A673 (cell line): Measurements from ENCODE around the gene UBE2J1. TPM values are rescaled to one million over a fixed set of nuclear protein-coding genes. Genes with fewer than 3 reads are reported as not detected.

ENCODE experiments used
- Bru-seq: library from RNA; stranded (reverse); fragments of 400-500 nt; gene quantifications from one replicate; lab custom pipeline; 2021; lab: Mats Ljungman, UMichigan
- BruChase-seq, 2 experiments: library from RNA; stranded (reverse); fragments of 400-500 nt; gene quantifications; one replicate each; lab custom pipeline; 2021; lab: Mats Ljungman, UMichigan
- BruUV-seq: library from RNA; stranded (reverse); fragments of 400-500 nt; replicated peaks from 2 replicates; lab custom pipeline; 2021; lab: Mats Ljungman, UMichigan
- CTCF ChIA-PET: fragments of 300-600 bp; sonication (Branson Sonifier 250); formaldehyde crosslinking; loops from one replicate; lab custom pipeline; 2022; ENCODE audit warnings: antibody characterized with exemption; lab: Charles Lee
- POLR2A ChIA-PET: fragments of 300-600 bp; sonication (Branson Sonifier 250); formaldehyde crosslinking; loops from one replicate; lab custom pipeline; 2022; ENCODE audit warnings: antibody characterized with exemption; ENCODE audit not compliant: low non-redundant PET; lab: Charles Lee
- DNase-seq: peaks from one replicate; pipeline ENCODE4 v3.0.0-alpha.2; 2015; ENCODE audit warnings: low spot score
- H3K27ac ChIP-seq: fragments of 200-600 bp; sonication (generic); 2 replicates; pipeline ENCODE4 v1.5.1; 2016; ENCODE audit warnings: mixed run types, low read depth, mild to moderate bottlenecking, mixed read lengths, antibody characterized with exemption, low read length; ENCODE audit not compliant: poor library complexity, severe bottlenecking
- H3K27me3 ChIP-seq: fragments of 200-600 bp; sonication (generic); replicated peaks from 2 replicates; pipeline ENCODE4 v1.6.1; 2017; ENCODE audit warnings: mixed run types, low read depth, mild to moderate bottlenecking, mixed read lengths, antibody characterized with exemption, low read length; ENCODE audit not compliant: insufficient read depth, poor library complexity
- H3K36me3 ChIP-seq: fragments of 200-600 bp; sonication (generic); 2 replicates; pipeline ENCODE4 v1.6.1; 2016; ENCODE audit warnings: mixed run types, mild to moderate bottlenecking, mixed read lengths, antibody characterized with exemption, low read length; ENCODE audit not compliant: insufficient read depth, poor library complexity, severe bottlenecking
- H3K4me1 ChIP-seq: fragments of 200-600 bp; sonication (generic); 2 replicates; pipeline ENCODE4 v1.6.1; 2017; ENCODE audit warnings: mixed run types, mild to moderate bottlenecking, mixed read lengths, antibody characterized with exemption, low read length; ENCODE audit not compliant: insufficient read depth, poor library complexity, severe bottlenecking
- H3K4me3 ChIP-seq: fragments of 200-600 bp; sonication (generic); 2 replicates; pipeline ENCODE4 v1.5.1; 2016; ENCODE audit warnings: low read depth, mixed run types, mild to moderate bottlenecking, mixed read lengths, low read length; ENCODE audit not compliant: poor library complexity, severe bottlenecking
- H3K9me3 ChIP-seq: fragments of 200-600 bp; sonication (generic); 2 replicates; pipeline ENCODE4 v1.6.1; 2016; ENCODE audit warnings: mixed run types, low read depth, mild to moderate bottlenecking, mixed read lengths, antibody characterized with exemption, low read length; ENCODE audit not compliant: poor library complexity, severe bottlenecking
- EZH2 ChIP-seq: fragments of 200-600 bp; sonication (generic); IDR thresholded peaks from 2 replicates; pipeline ENCODE4 v1.6.1; 2017; ENCODE audit warnings: borderline replicate concordance, low read depth, mild to moderate bottlenecking, mixed read lengths, antibody characterized with exemption, low read length; ENCODE audit not compliant: poor library complexity, severe bottlenecking
- intact Hi-C: fragments of 100-400 bp; cut with micrococcal nuclease; formaldehyde crosslinking; loops from one replicate; pipeline ENCODE4 v1.10.0; 2022; ENCODE audit not compliant: unreplicated experiment
- long read RNA-seq: library from polyadenylated mRNA; stranded (forward); transcript quantifications from one replicate; pipeline ENCODE4 v2.0.0, GENCODE V29; 2022
- total RNA-seq: library from RNA; stranded (reverse); gene quantifications from 2 replicates; pipeline ENCODE4 v1.2.3, GENCODE V29; 2021
- TF ChIP-seq, protein P1 (sequence below): fragments of 300-800, 200-600 bp; sonication (generic); conservative IDR thresholded peaks from 2 replicates; pipeline ENCODE4 v1.5.1; 2017; ENCODE audit warnings: low read depth, mild to moderate bottlenecking, antibody characterized with exemption, low read length, moderate library complexity, mixed read lengths

Gene UBE2J1, protein sequence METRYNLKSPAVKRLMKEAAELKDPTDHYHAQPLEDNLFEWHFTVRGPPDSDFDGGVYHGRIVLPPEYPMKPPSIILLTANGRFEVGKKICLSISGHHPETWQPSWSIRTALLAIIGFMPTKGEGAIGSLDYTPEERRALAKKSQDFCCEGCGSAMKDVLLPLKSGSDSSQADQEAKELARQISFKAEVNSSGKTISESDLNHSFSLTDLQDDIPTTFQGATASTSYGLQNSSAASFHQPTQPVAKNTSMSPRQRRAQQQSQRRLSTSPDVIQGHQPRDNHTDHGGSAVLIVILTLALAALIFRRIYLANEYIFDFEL
- 36.1 and 38.6 TPM in 2 replicates for total RNA-seq
- percentile 83 among the genes with signal in this experiment for Bru-seq, nascent RNA
- percentile 89 among the genes with signal in this experiment for BruChase-seq, experiment 1, labeled RNA remaining after a 2-hour chase
- BruChase-seq, experiment 2, labeled RNA remaining after a 6-hour chase: percentile 94 among the genes with signal in this experiment
- long read RNA-seq, full-length matches to known transcripts: 104 of 132 reads
- long read RNA-seq, partial matches to known transcripts: 12 of 132 reads
- long read RNA-seq, other reads (novel, unspliced or antisense): 16 of 132 reads

DNA sequence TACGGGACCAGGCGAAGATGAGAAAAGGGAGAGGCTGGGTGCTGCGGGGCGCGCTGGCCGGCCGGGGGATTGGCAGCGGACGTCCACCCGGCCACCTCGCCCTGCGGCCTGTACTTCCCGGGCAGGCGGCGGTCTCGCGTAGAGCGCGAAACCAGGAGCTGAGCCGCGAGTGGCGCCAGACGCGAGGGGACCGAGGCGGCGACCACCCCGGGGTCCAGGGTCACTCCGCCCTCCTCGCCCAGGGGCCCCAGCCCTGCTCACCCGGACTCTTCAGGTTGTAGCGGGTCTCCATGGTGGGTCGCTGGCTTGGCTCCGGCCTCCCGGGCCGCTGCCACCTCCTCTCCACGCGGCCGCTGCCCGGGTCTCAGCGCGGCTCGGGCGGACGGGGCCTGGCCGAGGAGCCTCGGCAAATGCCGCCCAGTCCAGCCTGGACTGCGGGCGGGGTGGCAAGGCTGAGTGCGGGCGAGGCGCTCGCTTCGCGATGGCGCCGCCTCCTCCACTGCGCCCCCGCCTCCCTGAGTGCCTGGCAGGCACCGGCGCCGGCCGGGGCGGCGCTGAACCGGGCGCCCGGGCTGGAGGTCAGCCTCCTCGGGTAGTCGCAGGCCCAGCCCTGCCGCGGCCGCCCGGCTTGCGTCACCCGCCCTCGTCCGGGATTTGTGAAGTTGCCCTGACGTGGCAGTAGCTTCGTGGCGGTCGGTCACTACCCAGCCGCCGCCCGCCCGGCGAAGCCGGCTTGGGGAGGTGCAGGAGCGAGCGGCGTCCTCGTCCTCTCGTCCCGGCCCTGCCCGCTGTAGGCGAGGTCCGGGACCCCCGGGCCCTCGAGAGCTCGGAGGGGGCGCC is at the start of gene UBE2J1:
Gene UBE2J1, minus strand, starts transcription at position 445 of the 840 bp plus-strand sequence. Its CDS starts 153 bp downstream, at position 292.
- POLR2A ChIA-PET: no interaction called here
- intact Hi-C loops: loop anchor here (5.0 kb wide), 1 partner anchor 55 kb away; no protein-coding TSS in a partner anchor
- TF ChIP-seq, protein P1, sequence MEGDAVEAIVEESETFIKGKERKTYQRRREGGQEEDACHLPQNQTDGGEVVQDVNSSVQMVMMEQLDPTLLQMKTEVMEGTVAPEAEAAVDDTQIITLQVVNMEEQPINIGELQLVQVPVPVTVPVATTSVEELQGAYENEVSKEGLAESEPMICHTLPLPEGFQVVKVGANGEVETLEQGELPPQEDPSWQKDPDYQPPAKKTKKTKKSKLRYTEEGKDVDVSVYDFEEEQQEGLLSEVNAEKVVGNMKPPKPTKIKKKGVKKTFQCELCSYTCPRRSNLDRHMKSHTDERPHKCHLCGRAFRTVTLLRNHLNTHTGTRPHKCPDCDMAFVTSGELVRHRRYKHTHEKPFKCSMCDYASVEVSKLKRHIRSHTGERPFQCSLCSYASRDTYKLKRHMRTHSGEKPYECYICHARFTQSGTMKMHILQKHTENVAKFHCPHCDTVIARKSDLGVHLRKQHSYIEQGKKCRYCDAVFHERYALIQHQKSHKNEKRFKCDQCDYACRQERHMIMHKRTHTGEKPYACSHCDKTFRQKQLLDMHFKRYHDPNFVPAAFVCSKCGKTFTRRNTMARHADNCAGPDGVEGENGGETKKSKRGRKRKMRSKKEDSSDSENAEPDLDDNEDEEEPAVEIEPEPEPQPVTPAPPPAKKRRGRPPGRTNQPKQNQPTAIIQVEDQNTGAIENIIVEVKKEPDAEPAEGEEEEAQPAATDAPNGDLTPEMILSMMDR: no peak
- no peak for TF ChIP-seq EZH2

DNA sequence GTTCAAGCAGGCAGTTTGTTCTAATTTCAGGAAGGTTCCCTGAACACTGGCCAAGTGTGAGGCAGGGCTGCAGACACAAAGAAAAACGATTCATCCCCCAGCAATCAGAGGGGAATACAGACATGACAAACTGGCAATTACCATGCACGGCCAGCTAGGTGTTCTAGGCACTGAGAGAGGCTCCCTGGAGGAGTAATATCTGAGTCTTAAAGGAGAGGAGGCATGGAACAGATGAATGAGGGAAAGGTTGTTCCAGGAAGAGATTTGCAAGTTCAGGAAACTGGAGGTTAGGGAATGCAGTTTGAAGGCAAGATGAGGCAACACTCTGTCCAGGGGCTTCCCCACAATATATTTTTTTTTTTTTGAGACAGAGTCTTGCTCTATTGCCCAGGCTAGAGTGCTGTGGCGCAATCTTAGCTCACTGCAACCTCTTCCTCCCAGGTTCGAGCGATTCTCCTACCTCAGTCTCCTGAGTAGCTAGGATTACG is 48.4 kb upstream of the UBE2J1 start:
- no peak for DNase-seq
- no peaks in the 10 kb centered on the region for H3K27me3 ChIP-seq
- no peak for TF ChIP-seq EZH2
- TF ChIP-seq, protein P1: no peak
- no peaks in the 10 kb centered on the region for H3K4me1 ChIP-seq
- H3K4me3 ChIP-seq: no peak overlapping the region
- ChIA-PET POLR2A (no interaction called here), CTCF (no interaction called here)
- no peaks in the 10 kb centered on the region for H3K36me3 ChIP-seq
- no peaks in the 10 kb centered on the region for H3K9me3 ChIP-seq
- intact Hi-C loops: no loop called here
- H3K27ac ChIP-seq: no peak overlapping the region
- BruUV-seq: no TSS peak

More for the DNA sequence above, at the start of gene UBE2J1:
- H3K4me1 ChIP-seq: peaks cover 31% of the 10 kb centered on the region
- H3K9me3 ChIP-seq: no peaks in the 10 kb centered on the region
- BruUV-seq: no TSS peak
- peak within 1 kb of the TSS; percentile 63 for H3K4me3 ChIP-seq
- DNase-seq: peak; percentile 71
- peak within 1 kb of the TSS; percentile 97 for H3K27ac ChIP-seq
- H3K27me3 ChIP-seq: no peaks in the 10 kb centered on the region
- CTCF ChIA-PET: interaction anchor here (2.0 kb wide), 1 partner anchor 20 kb away, joined by 6 read pairs; no protein-coding TSS in a partner anchor
- no peaks in the 10 kb centered on the region for H3K36me3 ChIP-seq

DNA sequence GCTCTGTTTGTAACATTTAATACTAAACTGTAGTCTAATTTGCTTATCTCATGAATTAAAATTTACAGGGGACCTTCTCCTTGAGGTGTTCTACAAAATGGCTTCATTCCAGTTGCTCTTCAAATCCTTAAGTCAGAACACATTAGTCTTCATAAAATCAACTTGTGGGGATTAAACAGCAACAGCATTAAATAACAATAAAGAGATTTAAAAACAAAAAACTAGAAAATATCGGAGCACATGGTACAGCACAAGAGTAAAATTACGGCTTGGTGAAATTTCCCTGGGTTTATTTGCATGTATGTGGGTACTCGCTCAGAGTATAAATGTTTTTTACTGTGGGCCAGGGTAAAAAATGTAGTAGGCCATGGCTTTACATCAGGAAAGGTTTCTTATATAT is 47.5 kb upstream of the UBE2J1 start:
- no TSS peak for BruUV-seq

More for the DNA sequence above, 47.5 kb upstream of the UBE2J1 start:
- Histone ChIP-seq H3K9me3 (no peaks in the 10 kb centered on the region), H3K36me3 (no peaks in the 10 kb centered on the region), H3K27me3 (no peaks in the 10 kb centered on the region), H3K4me1 (no peaks in the 10 kb centered on the region), H3K27ac (no peak overlapping the region), H3K4me3 (no peak overlapping the region)
- no peak for DNase-seq
- TF ChIP-seq, protein P1: no peak
- TF ChIP-seq EZH2: no peak
- intact Hi-C loops: no loop called here
- CTCF ChIA-PET: no interaction called here
- POLR2A ChIA-PET: no interaction called here
